ENCODE data around the gene IMMP2L. TPM values are rescaled to one million over a fixed set of nuclear protein-coding genes. Genes with fewer than 3 reads are reported as not detected.

Gene IMMP2L
- total and polyA plus RNA-seq, 2 of the 8 experiments (the other 6 are each of a cell fraction or from before 2014, with no cell fraction given): 2.3 to 10.1 TPM

- no peak overlapping the region for H4K5ac ChIP-seq (ENCODE audit: insufficient read length, low read depth, low read length)
- no peaks in the 10 kb centered on the region for H3K9me3 ChIP-seq (ENCODE audit: insufficient read depth in 2 of 2, low read depth in 1 of 2, low read length in 1 of 2)
- H3K4me3 ChIP-seq (ENCODE audit: extremely low read depth in 1 of 4, insufficient read depth in 2 of 4, low read depth in 3 of 4, low read length in 4 of 4): no peak overlapping the region
- H3K18ac ChIP-seq (ENCODE audit: extremely low read depth, low read length): no peak overlapping the region
- no peak overlapping the region for H2BK120ac ChIP-seq (replicated peaks; ENCODE audit: low read depth, low read length)
- H3K79me1 ChIP-seq (ENCODE audit: low read depth, low read length): no peaks in the 10 kb centered on the region
- H3K36me3 ChIP-seq (ENCODE audit: control insufficient read depth in 2 of 4, insufficient read depth in 4 of 4, low read length in 3 of 4): no peaks in the 10 kb centered on the region
- H3K79me2 ChIP-seq (ENCODE audit: control insufficient read depth in 1 of 2, insufficient read depth in 2 of 2, low read length in 2 of 2): no peaks in the 10 kb centered on the region
- H3K23ac ChIP-seq (ENCODE audit: insufficient read length): no peak overlapping the region
- ChIA-PET CTCF (ENCODE audit: partially characterized antibody) (no interaction called here), POLR2A (ENCODE audit: partially characterized antibody) (no interaction called here)
- no peak for FAIRE-seq
- no peaks in the 10 kb centered on the region for H3K27me3 ChIP-seq (replicated peaks in 1 of 4; ENCODE audit: control insufficient read depth in 3 of 4, extremely low read depth in 1 of 4, insufficient read depth in 3 of 4, low read length in 3 of 4)
- WGBS, 2 experiments (ENCODE audit: extremely low coverage in 1 of 2, insufficient coverage in 1 of 2, insufficient read length in 1 of 2, insufficient replicate concordance in 2 of 2, low coverage in 1 of 2, low lambda C conversion rate in 2 of 2, missing lambda C conversion rate in 1 of 2): 88% methylated on average over 1 of the region's 1 CpG; no CpG with 5 or more reads in 1 of the 2 experiments
- DNase-seq (ENCODE audit: low read depth in 1 of 2, low spot score in 2 of 2): no peak
- no peaks in the 10 kb centered on the region for H3K23me2 ChIP-seq (ENCODE audit: low read depth, low read length)
- no peak overlapping the region for H3K56ac ChIP-seq (replicated peaks; ENCODE audit: insufficient read length, low read depth, low read length)
- H3K4me2 ChIP-seq (ENCODE audit: insufficient read depth in 1 of 2, low read depth in 2 of 2, low read length in 2 of 2): no peak overlapping the region
- no peak overlapping the region for H3K27ac ChIP-seq (ENCODE audit: low read depth, low read length)
- no peak overlapping the region for H2AFZ ChIP-seq (ENCODE audit: low read length)
- no peak overlapping the region for H3K14ac ChIP-seq (ENCODE audit: insufficient read length)
- no peak overlapping the region for H3K9ac ChIP-seq (replicated peaks in 1 of 4; ENCODE audit: extremely low read depth in 1 of 4, low read depth in 3 of 4, low read length in 3 of 4)
- no peak overlapping the region for H2BK15ac ChIP-seq (ENCODE audit: low read length)
- H2BK5ac ChIP-seq (ENCODE audit: low read depth, low read length): no peak overlapping the region
- peaks cover 0 to 2% (median 0%) of the 10 kb centered on the region in 4 experiments; a peak in 1 of 7 replicates for H3K4me1 ChIP-seq (replicated peaks in 1 of 4; ENCODE audit: control insufficient read depth in 3 of 4, insufficient read depth in 4 of 4, low read length in 3 of 4)
- H4K91ac ChIP-seq (replicated peaks; ENCODE audit: insufficient read length, low read length): no peak overlapping the region
- H4K8ac ChIP-seq (ENCODE audit: extremely low read depth, insufficient read depth, low read length): no peak overlapping the region
- no peak overlapping the region for H3K4ac ChIP-seq (replicated peaks; ENCODE audit: insufficient read length, low read depth, low read length)
- no peak overlapping the region for H2AK5ac ChIP-seq (ENCODE audit: low read depth, low read length)
- no peak overlapping the region for H2BK20ac ChIP-seq (ENCODE audit: low read length)
- no peak overlapping the region for H2BK12ac ChIP-seq (ENCODE audit: low read depth, low read length)
- no peaks in the 10 kb centered on the region for H4K20me1 ChIP-seq (replicated peaks in 1 of 2; ENCODE audit: control insufficient read depth in 1 of 2, insufficient read depth in 2 of 2, low read length in 2 of 2)
- no peak for TF ChIP-seq SP2 (IDR thresholded peaks at IDR 0.05; ENCODE audit: low read length)
- TF ChIP-seq, protein P1, sequence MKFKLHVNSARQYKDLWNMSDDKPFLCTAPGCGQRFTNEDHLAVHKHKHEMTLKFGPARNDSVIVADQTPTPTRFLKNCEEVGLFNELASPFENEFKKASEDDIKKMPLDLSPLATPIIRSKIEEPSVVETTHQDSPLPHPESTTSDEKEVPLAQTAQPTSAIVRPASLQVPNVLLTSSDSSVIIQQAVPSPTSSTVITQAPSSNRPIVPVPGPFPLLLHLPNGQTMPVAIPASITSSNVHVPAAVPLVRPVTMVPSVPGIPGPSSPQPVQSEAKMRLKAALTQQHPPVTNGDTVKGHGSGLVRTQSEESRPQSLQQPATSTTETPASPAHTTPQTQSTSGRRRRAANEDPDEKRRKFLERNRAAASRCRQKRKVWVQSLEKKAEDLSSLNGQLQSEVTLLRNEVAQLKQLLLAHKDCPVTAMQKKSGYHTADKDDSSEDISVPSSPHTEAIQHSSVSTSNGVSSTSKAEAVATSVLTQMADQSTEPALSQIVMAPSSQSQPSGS (IDR thresholded peaks at IDR 0.05; ENCODE audit: low read length): no peak
- no peak for TF ChIP-seq TCF12 (IDR thresholded peaks at IDR 0.05; ENCODE audit: low read depth, low read length)
- no peak for TF ChIP-seq KDM5A (IDR thresholded peaks at IDR 0.05; ENCODE audit: low read length)
- no peak for TF ChIP-seq CBX8 (IDR thresholded peaks at IDR 0.05; ENCODE audit: borderline replicate concordance, low read depth, low read length)
- TF ChIP-seq SIX5 (IDR thresholded peaks at IDR 0.05; ENCODE audit: low read depth, low read length): no peak
- TF ChIP-seq SIN3A (conservative IDR thresholded peaks at IDR 0.05 in 1 of 2, IDR thresholded peaks at IDR 0.05 in 1 of 2; ENCODE audit: low read depth in 1 of 2, low read length in 2 of 2): no peak
- no peak for TF ChIP-seq EGR1 (IDR thresholded peaks at IDR 0.05; ENCODE audit: borderline replicate concordance, low read depth, low read length)
- TF ChIP-seq POLR2A (IDR thresholded peaks at IDR 0.05; ENCODE audit: control extremely low read depth in 1 of 2, low read depth in 2 of 2, low read length in 2 of 2): no peak
- TF ChIP-seq CREB1 (IDR thresholded peaks at IDR 0.05): no peak
- TF ChIP-seq EZH2 (IDR thresholded peaks at IDR 0.05; ENCODE audit: low read depth, low read length, severe bottlenecking): no peak
- no peak for TF ChIP-seq HDAC6 (IDR thresholded peaks at IDR 0.05; ENCODE audit: low read depth, low read length)
- no peak for TF ChIP-seq TEAD4 (IDR thresholded peaks at IDR 0.05; ENCODE audit: low read depth, low read length)
- no peak for TF ChIP-seq RAD21 (IDR thresholded peaks at IDR 0.05 in 1 of 2, conservative IDR thresholded peaks at IDR 0.05 in 1 of 2; ENCODE audit: low read depth in 2 of 2, low read length in 2 of 2)
These were observed 156.7 kb downstream of the IMMP2L start for GRCh38 chr7:111405621-111406020.

Data from H1 (cell line).